HG02852 (cell line): ENCODE results near the gene MCAT.

Source experiments
- ATAC-seq: cut with Tn5 transposase; IDR thresholded peaks from one replicate; pipeline ENCODE4 v1.9.1; 2021; ENCODE audit warnings: mild to moderate bottlenecking, moderate library complexity; ENCODE audit not compliant: unreplicated experiment

MCAT gene

DNA sequence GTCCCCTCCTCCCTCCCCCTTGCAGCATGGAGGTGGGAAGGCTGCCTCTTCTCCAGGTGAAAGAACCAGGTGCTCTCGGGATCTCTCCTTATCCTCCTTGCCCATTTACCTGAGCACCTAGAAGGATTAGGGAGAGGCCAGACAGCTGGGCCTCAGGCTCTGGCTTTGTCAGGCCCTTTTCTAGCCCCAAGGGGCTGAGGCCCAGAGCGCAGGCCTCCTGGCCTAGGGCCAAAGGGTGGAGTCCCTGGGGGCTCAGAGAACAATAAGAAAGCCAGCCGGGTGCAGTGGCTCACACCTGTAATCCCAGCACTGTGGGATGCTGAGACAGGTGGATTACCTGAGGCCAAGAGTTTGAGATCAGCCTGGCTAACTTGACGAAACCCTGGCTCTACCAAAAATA lies 48.6 kb downstream of the MCAT start:
- no peak for ATAC-seq

DNA sequence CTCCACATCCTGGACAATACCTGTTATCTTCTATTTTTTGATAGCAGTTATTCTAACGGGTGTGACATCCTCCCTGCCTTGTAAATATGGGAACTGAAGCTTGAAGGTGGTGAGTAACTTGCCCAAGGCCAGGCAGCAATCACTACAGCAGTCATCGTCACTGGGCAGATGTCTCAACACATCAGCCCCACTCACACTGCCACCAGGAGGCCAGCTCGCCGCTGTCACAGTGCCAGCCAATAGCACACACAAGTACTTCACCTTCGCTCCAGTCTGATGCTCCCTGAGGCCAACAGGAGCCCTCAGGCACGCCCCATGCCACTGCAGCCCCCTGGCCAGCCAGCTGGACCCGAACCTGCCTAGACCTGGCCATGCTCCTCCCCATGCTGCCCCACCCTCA lies 49.1 kb downstream of the MCAT start:
- no peak for ATAC-seq

DNA sequence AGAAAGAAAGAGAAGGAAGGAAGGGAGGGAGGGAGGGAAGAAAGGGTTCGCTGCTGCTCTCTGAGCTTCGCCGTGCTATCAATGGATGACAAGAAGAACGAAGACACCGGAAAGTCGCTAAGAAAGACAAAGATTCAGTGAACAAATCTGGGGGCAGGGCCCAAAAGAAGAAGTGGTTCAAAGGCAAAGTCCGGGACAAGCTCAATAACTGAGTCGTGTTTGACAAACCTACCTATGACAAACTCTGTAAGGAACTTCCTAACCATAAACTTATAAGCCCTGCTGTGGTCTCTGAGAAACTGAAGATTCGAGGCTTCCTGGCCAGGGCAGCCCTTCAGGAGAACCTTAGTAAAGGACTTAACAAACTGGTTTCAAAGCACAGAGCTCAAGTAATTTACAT lies 51.1 kb downstream of the MCAT start:
- ATAC-seq: no peak

DNA sequence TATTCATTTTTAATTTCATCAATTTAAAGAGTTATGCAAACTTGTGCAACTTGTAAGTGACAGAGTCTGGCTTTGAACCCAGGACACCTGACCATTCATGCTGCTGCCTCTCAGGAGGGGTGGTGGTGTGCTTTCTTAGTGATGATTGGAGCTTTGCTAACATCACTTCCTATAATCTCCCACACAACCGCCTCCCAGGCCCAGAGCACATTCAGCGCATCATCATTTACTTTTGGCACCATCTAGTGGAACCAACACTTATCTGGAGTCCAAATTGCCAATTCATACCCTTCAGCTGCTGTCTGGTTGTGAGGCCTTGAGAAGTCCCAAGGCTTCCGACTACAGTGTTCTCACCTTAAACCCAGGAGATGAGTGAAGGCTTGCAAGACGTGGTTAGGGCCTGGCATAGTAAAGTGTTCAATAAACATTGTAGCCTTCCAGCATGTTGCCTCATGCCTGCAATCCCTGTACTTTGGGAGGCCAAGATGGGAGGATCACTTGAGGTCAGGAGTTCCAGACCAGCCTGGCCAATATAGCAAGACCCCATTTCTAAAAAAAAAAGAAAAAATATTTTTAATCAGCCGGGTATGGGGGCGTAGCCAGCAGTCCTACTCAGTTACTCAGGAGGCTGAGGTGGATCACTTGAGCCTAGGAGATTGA lies 52.9 kb downstream of the MCAT start:
- ATAC-seq: no peak

DNA sequence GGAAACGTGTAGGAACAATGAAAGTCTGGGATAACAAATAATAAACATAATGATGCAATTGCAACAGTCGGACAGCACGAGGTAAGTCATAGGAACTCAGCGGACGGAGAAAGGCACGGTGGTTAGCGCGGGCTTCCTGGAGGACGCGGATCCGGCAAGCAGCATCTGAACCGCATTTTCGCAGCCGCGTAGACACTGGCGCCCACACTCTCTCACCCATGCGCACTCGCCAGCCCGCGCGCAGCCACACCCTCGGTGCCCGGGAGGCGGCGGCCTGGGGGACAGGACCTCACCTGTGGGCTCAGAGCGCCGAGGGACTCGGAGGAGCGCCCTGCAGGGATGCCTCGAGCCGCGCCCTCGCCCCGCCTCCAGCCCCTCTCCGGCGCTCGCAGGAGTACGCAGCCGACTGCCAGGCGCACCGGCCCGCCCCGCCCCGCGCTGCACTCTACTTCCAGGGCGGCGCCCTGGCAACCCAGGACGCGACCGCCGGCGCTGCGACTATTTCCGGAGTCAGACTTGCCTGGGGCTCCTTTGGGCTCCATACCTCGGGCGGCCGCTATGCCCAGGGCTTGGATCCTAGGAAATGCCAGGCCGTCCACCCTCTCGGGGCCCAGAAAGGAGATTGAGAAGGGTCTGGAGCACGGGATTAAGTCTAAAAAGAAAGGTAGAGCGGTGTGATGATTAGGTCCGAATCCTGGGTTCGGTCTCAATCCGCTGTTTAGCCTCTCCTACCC lies 54.0 kb downstream of the MCAT start, which contains the start of gene TTLL1:
Gene TTLL1 (minus strand): TSS at position 408 of the 734 bp plus-strand sequence. CDS start 13,805 bp downstream, outside the sequence.
- ATAC-seq: peak; percentile 78

DNA sequence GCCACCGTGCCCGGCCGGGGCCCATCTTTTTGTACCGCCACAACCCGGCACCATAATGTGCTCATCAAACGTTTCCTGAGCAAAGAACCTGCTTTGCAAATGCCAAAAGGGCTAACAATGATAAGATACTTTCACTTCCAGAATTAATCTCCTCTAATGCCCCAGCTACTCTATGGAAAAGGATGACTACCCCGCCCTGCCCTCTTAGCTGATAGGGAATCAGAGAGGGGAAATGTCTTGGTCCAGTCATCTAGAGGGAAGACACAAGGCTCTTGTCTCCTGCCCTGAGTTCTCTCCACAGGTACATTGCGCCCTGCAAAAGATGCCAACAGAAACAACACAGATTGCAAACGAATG lies 54.6 kb downstream of the MCAT start:
- no peak for ATAC-seq

DNA sequence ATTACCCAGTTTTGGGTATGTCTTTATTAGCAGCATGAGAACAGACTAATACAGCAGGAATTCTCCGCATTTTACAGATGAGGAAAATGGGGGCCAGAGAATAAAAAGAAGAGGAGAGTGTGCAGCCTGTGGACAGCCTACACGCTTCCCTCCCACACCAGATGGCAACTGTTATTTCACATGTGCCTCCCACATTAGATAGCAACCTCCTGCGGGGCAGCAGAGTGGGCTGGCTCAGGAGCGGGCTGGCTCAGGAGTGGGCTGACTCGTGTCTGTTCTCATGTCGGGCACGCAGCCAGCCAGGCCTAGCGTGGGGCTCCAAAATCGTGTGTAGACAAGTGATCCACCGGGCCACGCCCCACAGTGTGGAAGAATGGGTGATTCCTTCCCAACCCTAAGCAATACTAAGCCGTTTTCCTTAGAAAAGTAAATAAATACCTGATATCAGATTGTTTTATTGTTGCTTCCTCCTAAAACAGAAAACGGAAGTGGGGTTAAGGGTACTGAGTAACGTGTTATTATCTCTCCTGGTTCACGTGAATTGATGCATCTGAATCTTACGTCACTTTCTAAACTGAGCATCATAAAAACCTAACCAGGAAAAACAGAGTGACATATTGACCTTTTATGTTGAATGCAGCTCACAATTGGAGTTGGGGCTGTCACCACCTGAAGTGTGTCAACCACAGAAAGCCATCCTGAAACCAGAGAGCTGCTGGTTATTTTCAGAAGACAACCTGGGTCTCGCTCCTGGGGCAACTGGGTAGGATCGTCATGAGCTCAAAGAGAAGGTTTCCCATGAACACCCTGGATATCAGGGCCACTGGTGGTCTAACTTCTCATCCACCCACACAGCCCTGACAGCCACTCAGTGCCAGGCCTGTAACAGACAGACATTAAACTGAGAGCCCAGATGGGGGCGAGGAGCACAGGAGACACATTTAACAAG lies 57.3 kb downstream of the MCAT start:
- no peak for ATAC-seq
